Activated T-cell treated with anti-CD3 and anti-CD28 coated beads for 4 hours (primary cell): ENCODE results near the gene ACTL6B.
A peak's percentile ranks its signal among the peaks of the same experiment; 100 is the strongest.

Source experiments
- DNase-seq: peaks from one replicate; pipeline ENCODE4 v3.0.0-alpha.2; 2020

The ACTL6B gene

DNA sequence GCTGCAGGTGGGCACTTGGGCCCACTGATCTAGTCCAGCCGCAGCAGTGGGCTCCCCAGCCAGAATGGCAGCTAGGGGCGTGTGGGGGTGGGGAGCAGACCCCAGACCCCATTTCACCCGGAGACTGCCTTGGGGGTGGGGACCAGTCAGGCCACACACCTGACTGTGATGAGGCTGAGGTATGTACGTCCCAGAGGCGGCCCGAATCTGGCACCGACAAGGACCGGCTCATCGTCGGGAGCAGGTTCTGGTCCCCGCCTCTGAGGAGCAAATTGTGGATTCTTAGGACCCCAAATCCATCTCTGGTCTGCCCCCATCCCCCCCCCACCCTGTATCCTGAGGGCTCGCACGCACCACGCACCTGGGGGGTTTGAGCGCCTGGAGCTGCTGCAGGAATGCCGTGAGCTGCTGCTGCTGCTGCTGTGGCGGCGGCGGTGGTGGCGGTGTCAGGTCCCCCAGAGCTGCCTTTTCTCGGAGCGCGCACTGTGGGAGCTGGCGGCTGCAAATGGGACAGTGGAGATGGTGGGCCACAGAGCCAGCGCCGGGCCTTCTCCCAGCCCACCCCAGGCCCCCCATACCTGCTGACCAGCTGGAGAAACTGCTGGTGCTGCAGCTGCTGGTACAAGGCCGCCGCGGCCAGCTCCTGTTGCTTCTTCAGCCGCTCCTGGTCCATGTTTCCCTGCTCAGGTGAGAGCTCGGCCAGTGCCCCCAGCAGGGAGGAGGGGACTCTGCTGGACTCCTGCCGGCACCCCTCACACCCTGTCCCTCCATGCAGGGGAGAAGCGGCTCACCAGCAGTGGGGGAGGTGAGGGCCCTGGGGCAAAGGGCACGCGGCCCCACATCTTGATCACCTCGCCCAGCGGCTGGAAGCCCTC is 27.6 kb upstream of the ACTL6B start:
- DNase-seq, result no peak

- DNase-seq, result no peak
These were observed 26.9 kb upstream of the ACTL6B start for GRCh38 chr7:100682991-100683658.

- peak; percentile 32 for DNase-seq
These were observed 26.0 kb upstream of the ACTL6B start for GRCh38 chr7:100682228-100682741.

DNA sequence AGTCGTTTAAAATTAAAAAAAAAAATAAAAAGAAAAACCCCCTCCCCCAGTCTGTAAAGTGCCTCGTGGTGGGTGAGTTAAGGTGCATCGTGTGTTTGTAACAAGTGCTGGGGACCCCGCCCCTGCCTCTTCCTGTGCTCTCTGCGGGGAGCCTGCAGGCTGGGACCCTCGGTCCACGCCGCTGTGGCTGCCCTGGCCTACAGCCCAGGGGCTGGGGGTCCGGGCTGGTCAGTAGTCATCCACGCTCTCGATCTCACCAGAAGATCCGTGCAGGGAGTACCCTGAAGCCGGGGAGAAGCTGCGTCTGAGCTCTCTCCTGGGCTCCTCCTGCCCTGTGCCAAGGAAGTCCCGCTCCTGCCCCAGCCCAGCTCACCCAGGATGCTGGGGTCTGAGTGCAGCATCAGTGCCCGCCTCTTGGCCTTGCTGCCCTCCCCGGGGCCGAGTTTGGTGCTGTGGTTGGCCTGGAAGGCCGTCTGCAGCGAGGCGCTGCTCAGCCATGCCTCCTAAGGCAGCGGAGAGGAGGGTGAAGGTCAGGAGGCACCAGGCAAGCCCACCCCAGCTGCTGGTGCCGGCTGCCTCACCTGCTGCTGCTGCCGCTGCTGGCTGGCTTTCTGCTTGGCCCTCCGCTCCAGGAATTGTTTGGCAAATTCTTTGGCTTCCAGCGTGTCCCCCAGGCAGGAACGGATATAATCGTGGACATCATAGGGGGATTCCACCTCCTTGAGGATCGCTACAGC is 25.4 kb upstream of the ACTL6B start:
- DNase-seq, result no peak

DNA sequence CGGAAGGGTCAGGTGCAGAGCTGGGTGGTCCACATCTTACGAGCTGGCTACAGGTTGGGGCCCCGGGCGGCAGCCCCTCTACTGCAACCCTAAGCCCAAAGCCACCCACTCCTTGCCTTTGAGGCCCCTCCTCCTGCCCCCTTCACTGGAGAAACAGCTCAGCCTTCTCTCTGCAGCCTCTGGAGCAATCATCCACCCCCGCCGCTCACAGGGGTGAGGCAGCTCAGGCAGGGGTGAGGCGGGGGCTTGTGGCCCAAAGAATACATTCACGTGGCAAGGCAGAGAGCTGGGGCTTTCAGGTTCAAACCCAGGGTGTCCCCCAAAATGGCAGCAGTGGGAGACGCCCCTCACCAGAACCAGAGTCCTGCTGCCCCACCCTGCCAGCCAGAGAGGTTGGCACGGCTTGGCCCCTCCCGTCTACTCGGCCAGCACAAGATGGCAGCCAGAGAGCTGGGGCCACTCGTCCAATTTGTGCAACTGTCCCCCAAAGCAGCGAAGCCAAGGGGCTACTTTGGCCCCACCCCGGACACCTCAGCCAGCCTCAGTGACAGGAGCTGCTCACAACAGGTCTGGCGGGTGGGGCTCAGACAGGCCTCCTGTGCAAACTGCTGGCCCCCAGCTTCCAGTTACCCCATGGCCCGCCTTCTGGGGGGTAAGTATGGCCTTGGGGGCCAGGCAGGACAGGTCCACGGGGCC is 24.5 kb upstream of the ACTL6B start:
- no peak for DNase-seq

- no peak for DNase-seq
These were observed 23.8 kb upstream of the ACTL6B start for GRCh38 chr7:100679927-100680575.

GRCh38 chr7:100679129-100679926 is 23.1 kb upstream of the ACTL6B start:
- DNase-seq, result no peak

GRCh38 chr7:100678291-100678984 is 22.2 kb upstream of the ACTL6B start:
- no peak for DNase-seq

DNA sequence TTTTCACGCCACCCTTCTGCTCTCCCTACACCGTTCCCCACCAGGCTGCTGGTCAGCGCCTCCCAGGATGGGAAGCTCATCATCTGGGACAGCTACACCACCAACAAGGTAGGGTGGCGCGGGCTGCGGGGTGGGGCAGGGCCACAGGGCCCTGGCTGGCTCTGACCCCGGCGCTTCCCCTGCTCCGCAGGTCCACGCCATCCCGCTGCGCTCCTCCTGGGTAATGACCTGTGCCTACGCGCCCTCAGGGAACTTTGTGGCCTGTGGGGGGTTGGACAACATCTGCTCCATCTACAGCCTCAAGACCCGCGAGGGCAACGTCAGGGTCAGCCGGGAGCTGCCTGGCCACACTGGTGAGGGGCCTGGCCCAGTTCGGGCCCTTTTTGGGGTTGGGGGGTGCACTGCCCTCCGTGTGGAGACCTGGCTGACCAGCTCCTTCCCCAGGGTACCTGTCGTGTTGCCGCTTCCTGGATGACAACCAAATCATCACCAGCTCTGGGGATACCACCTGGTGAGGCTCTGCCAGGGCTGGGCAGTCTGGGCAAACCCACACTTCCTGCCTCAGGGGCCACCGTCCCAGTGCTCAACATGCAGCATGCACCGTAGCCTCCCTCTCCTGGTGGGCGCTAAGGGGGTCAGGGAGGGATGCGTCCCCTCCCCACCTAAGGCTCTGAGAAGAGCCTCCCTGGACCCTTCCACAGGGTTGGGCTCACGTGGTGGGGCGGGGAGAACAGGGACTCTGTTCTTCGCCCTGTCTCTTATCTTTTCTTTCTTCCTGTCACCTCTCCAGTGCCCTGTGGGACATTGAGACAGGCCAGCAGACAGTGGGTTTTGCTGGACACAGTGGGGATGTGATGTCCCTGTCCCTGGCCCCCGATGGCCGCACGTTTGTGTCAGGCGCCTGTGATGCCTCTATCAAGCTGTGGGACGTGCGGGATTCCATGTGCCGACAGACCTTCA is 21.3 kb upstream of the ACTL6B start:
- DNase-seq, result no peak

DNA sequence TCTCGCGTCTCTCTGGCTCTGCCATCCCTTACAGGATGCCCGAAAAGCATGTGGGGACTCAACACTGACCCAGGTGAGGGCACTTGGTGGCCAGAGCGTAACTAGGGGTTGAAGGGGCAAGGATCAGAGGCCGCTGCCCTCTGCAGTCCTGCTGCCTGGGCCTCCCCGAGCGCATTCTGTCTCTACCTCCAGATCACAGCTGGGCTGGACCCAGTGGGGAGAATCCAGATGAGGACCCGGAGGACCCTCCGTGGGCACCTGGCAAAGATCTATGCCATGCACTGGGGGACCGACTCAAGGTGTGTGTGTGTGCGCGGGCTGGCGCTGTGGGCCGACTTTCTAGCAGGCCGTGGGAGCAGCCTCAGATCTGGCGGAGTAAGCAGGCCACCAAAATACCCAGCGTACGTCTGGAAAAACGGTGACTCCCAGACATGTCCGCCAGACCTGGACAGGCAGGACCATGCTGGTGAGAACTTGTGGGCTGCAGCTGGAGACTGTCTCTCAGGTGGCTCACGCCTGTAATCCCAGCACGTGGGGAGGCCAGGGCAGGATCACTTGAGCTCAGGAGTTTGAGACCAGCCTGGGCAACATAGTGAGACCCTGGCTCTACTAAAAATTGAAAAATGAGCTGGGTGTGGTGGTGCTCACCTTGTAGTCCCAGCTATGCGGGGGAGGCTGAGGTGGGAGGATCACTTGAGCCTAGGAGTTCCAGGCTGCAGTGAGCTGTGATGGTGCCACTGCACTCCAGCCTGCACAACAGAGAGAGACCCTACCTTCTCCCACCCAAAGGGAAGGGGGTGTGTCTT is 20.5 kb upstream of the ACTL6B start:
- DNase-seq, result no peak

DNA sequence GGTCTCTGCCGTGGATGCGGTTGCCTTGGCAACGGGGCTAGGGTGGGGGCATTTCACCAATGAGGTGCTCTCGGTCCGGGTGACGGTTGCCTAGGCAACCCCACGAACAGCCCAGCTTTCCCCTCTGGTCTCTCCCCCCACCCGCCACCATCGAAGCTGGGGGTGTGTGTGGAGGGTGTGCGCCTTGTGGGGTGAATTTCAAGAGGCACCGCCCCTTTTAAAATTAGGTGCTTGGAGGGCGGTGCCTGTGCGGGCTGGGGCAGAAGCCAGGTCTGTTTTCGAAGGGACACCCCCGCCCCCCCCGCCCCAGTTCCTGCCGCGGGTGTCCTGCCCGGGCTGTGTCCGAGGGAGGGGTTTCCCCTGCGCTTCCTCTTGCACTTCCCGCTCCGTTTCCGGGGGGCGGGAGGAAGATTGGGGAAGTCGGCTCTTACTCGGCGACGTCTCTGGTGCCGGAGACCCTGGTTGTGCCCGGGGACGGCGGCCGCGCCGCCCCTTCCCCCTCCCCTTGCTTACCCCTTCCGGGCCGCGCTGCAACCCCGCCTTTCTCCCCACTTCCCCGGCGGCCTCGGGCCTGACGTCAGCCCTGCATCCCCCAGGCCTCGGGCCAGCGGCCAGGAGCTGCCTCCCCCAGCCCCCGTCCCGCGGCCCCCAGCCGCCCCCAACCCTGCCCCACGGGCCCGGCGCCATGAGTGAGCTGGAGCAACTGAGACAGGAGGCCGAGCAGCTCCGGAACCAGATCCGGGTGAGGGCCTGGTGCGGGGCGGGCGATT is 19.5 kb upstream of the ACTL6B start:
- DNase-seq, result peak; percentile 73

DNA sequence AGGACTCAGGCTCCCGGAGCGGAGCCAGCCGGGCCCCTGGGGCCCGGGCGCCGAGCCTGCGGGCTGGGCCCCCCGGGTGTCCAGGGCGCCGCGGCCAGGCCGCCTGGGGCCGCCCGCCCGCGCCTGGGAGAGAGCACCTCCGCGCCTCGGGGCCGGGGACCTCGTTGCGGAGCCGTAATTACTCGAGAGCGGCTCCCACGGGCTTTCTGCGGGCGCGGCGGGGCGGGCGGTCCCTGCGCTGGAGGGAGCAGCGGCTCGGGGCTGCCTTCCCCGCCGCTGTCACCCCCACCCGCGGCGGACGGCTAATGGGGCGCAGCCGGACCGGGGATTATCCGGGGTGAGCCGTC is 18.8 kb upstream of the ACTL6B start:
- peak; percentile 28 for DNase-seq

DNA sequence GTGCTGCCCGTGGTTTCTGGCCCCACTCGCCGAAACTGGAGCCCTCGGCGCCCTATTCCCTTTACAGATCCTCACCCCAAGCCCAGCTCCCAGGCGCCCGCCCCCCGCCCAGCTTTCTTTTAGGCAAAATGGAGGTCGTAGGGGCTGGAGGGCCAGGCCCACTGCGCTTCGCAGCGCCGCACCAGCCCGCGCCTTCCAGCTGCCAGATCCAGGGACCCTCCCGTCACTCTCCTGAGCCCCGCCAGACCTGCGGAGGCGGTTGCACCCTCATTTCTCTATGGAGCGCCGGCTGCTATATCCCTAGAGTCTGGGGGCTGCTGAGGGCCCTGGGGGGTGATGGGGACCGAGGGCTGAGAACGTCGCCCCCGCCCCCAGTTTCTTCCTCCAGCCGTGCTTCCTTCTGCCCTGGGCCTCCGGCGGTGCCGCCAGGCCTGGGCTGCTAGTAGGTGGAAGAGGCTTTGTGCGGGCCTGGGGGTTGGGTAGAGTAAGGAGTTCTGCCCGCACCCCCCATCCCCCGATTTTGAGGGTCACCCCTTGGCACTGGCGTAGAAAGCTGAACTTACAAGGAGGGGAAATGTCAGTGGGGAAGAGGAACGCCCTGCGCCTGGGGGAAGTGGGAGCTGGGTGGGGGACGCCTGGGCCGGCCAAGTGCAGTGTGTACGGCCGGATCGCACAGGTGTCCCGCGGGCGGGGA is 18.3 kb upstream of the ACTL6B start:
- no peak for DNase-seq

- DNase-seq, result peak; percentile 23
These were observed 17.7 kb upstream of the ACTL6B start for GRCh38 chr7:100673942-100674410.

GRCh38 chr7:100673302-100673941 is 17.2 kb upstream of the ACTL6B start, which contains the start of gene GNB2:
TSS of gene GNB2 (plus strand) at chr7:100673740. CDS start at chr7:100676266, 2,526 bp downstream.
- peak; percentile 99 for DNase-seq
